Measurements from ENCODE around the gene WBP11. TPM values are rescaled to one million over a fixed set of nuclear protein-coding genes. Genes with fewer than 3 reads are reported as not detected.
A peak's percentile ranks its signal among the peaks of the same experiment; 100 is the strongest.

Gene WBP11
- total and polyA plus RNA-seq, 8 donors = 1.4 to 65.9 (median 16.1) TPM

GRCh38 chr12:14776236-14776961 is 26.9 kb downstream of the WBP11 start:
- H3K4me3 ChIP-seq = peak overlapping the region in 3 of 4 donors; percentile 60 to 73 (median 73)
- no peaks in the 10 kb centered on the region for H3K9me3 ChIP-seq
- TF ChIP-seq POLR2A (IDR thresholded peaks at IDR 0.05) (no peak), CTCF (IDR thresholded peaks at IDR 0.05) (no peak), EP300 (IDR thresholded peaks at IDR 0.05) (no peak), POLR2AphosphoS5 (IDR thresholded peaks at IDR 0.05) (no peak)
- H3K27ac ChIP-seq = peak overlapping the region; percentile 52 to 99 (median 97)
- H3K36me3 ChIP-seq = no peaks in the 10 kb centered on the region
- intact Hi-C loops (cut with DNase I; ENCODE audit: low total_unique reads) = no loop called here
- H3K27me3 ChIP-seq = no peaks in the 10 kb centered on the region
- 34 to 51% (median 45%) methylated on average over 5 of the region's 5 CpGs for WGBS, 5 donors
- peak in 1 of 2 donors; percentile 50 for DNase-seq
- peaks cover 16 to 51% (median 30%) of the 10 kb centered on the region in 4 donors for H3K4me1 ChIP-seq

GRCh38 chr12:14775636-14775980 is 27.7 kb downstream of the WBP11 start:
- 16 to 38% (median 26%) methylated on average over 1 of the region's 1 CpG for WGBS, 5 donors
- DNase-seq = peak in 1 of 2 donors; percentile 60
- Histone ChIP-seq H3K4me3 (peak overlapping the region; percentile 60 to 91 (median 73)), H3K4me1 (peaks cover 16 to 53% (median 32%) of the 10 kb centered on the region in 4 donors), H3K36me3 (no peaks in the 10 kb centered on the region), H3K9me3 (no peaks in the 10 kb centered on the region), H3K27ac (peak overlapping the region in 4 of 5 donors; percentile 96 to 99 (median 98)), H3K27me3 (no peaks in the 10 kb centered on the region)
- intact Hi-C loops (cut with DNase I; ENCODE audit: low total_unique reads) = no loop called here
- TF ChIP-seq EP300 (IDR thresholded peaks at IDR 0.05) (no peak), POLR2A (IDR thresholded peaks at IDR 0.05) (no peak), CTCF (IDR thresholded peaks at IDR 0.05) (no peak), POLR2AphosphoS5 (IDR thresholded peaks at IDR 0.05) (no peak)

- TF ChIP-seq EP300 (IDR thresholded peaks at IDR 0.05) = no peak
- TF ChIP-seq POLR2AphosphoS5 (IDR thresholded peaks at IDR 0.05) = peak in 1 of 3 donors; percentile 32
- H3K4me1 ChIP-seq = peaks cover 16 to 48% (median 32%) of the 10 kb centered on the region in 4 donors
- peak; percentile 56 to 82 for DNase-seq
- H3K27me3 ChIP-seq = no peaks in the 10 kb centered on the region
- no peaks in the 10 kb centered on the region for H3K36me3 ChIP-seq
- WGBS, 5 donors = 1 to 4% (median 3%) methylated on average over 24 to 34 of the region's 34 CpGs
- H3K9me3 ChIP-seq = no peaks in the 10 kb centered on the region
- intact Hi-C loops (cut with DNase I; ENCODE audit: low total_unique reads) = no loop called here
- H3K4me3 ChIP-seq = peak overlapping the region; percentile 60 to 91 (median 73)
- peak overlapping the region; percentile 92 to 99 (median 97) for H3K27ac ChIP-seq
These were observed 28.2 kb downstream of the WBP11 start for GRCh38 chr12:14774906-14775635.

GRCh38 chr12:14774074-14774905 is 29.0 kb downstream of the WBP11 start:
- H3K9me3 ChIP-seq = no peaks in the 10 kb centered on the region
- peak; percentile 97 to 99 for DNase-seq
- peak overlapping the region; percentile 60 to 91 (median 73) for H3K4me3 ChIP-seq
- intact Hi-C loops (cut with DNase I; ENCODE audit: low total_unique reads) = no loop called here
- peaks cover 16 to 48% (median 33%) of the 10 kb centered on the region in 4 donors for H3K4me1 ChIP-seq
- WGBS, 5 donors = 0 to 1% (median 1%) methylated on average over 22 to 67 of the region's 67 CpGs
- no peaks in the 10 kb centered on the region for H3K36me3 ChIP-seq
- H3K27me3 ChIP-seq = no peaks in the 10 kb centered on the region
- TF ChIP-seq POLR2A (IDR thresholded peaks at IDR 0.05) (peak in 2 of 4 donors; percentile 97 to 98), POLR2AphosphoS5 (IDR thresholded peaks at IDR 0.05) (peak; percentile 96 to 100 (median 100)), EP300 (IDR thresholded peaks at IDR 0.05) (no peak)
- peak overlapping the region; percentile 92 to 99 (median 97) for H3K27ac ChIP-seq

- no peak for TF ChIP-seq POLR2AphosphoS5 (IDR thresholded peaks at IDR 0.05)
- TF ChIP-seq POLR2A (IDR thresholded peaks at IDR 0.05) = no peak
- TF ChIP-seq CTCF (IDR thresholded peaks at IDR 0.05) = no peak
- TF ChIP-seq EP300 (IDR thresholded peaks at IDR 0.05) = no peak
- DNase-seq = no peak
These were observed 29.6 kb downstream of the WBP11 start for GRCh38 chr12:14773685-14774073.

More at GRCh38 chr12:14773685-14774073, 29.6 kb downstream of the WBP11 start:
- H3K4me3 ChIP-seq = peak overlapping the region; percentile 60 to 91 (median 73)
- no peaks in the 10 kb centered on the region for H3K36me3 ChIP-seq
- H3K4me1 ChIP-seq = peaks cover 16 to 54% (median 38%) of the 10 kb centered on the region in 4 donors
- H3K27ac ChIP-seq = peak overlapping the region; percentile 92 to 99 (median 97)
- H3K27me3 ChIP-seq = no peaks in the 10 kb centered on the region
- H3K9me3 ChIP-seq = no peaks in the 10 kb centered on the region
- 9 to 24% (median 17%) methylated on average over 16 of the region's 16 CpGs for WGBS, 5 donors
- intact Hi-C loops (cut with DNase I; ENCODE audit: low total_unique reads) = no loop called here
